ELR (cell line): ENCODE results near the gene TMTC1.

ENCODE experiments used
- DNase-seq: peaks from one replicate; pipeline ENCODE4 v3.0.0-alpha.2; 2015; ENCODE audit warnings: low read depth

Gene TMTC1

DNA sequence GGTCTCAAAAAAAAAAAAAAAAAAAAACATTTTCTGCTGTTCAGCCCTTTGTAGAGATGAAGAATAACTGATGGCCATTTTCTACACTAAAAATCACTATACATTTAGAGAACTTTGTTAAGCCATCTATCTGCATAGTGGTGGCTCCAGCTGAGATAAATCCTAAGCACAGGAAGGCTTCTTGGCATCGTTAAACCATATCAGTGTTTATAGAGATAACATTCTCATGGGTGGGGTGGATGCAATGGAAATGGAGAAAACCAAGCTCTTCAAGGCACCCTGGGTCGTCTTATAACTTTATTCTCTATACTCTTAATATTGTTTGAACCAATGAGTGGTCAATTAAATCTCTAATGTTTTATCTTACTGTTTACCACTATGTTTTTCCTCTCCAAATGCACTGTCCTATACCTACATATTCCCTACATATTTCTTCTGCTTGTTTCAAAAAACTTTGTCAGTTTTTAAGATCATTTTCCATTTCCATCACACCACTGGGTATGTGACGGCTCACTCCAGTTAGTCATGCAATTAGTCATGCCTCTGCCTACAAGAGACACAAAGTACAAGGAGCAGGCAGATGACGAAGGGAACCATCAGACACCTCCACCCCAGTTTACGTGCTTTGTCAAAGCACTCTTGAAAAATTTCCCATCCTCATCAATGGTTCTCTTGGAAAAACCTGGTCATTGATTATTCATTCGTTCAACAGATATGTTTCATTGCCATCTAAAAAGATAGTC is 166.9 kb downstream of the TMTC1 start:
- DNase-seq = peak; percentile 9

- no peak for DNase-seq
These were observed 168.9 kb downstream of the TMTC1 start for GRCh38 chr12:29614694-29615325.

GRCh38 chr12:29612912-29613311 is 170.8 kb downstream of the TMTC1 start:
- no peak for DNase-seq

GRCh38 chr12:29611906-29612305 is 171.8 kb downstream of the TMTC1 start:
- DNase-seq = no peak

GRCh38 chr12:29610473-29611170 is 173.1 kb downstream of the TMTC1 start:
- DNase-seq = no peak

- DNase-seq = no peak
These were observed 174.1 kb downstream of the TMTC1 start for GRCh38 chr12:29609431-29610215.

DNA sequence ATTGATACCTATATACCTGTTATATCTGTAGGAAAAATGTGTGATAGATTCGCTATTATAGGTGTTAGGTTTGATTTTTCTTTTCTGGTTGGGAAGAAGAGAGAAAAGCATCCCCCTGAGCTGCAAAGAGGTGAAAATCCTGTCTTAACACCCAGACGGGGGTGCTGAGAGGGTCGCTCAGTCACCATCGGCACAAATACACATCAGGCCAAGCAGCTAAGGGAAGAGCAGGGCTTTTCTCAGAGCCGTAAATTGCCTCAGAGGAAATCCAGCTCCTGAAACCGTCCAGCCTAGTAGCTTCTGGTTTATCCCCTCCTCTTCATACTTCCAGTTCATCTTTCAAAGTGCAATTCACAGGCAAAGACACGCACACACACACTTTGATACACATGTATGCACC is 175.2 kb downstream of the TMTC1 start:
- no peak for DNase-seq

DNA sequence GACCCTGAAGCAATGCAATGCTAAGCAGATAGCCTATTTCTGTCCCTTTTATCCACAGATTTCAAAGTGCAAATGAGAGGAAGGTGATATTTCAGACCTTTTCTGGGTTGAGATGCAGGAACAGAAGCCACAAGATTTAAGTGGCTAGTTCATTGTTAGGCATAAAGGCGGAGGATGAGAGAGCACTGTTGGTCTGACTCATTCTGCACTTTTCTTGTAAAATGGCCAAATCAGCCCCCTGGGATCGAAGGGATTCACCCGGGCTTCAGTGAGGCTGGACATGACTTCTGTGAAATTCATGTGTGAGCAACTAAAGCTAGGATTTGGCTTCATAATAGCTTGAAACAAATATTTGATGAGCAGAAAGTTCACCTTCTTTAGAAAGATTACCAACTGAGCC is 184.4 kb downstream of the TMTC1 start:
- no peak for DNase-seq

GRCh38 chr12:29595071-29595755 is 188.5 kb downstream of the TMTC1 start:
- DNase-seq = no peak

DNA sequence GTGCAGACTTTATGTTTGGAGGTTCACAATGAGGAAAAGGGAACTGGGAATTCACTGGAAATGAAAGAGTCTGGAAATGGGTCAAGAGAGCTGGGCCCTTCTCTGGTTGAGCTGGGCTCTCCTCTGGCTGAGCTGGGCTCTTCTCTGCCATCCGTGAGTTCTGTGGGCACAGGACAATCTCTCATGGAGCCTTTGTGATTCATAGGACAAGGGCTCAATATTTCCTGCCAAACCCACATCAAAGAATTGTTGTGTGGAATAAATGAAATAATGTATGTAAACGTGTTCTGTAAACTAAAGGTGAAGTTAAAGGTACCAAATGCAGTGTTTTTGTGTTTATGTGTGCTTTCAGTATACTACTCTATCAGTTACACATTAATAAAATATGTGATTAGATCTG is 190.7 kb downstream of the TMTC1 start:
- no peak for DNase-seq

GRCh38 chr12:29591140-29592020 is 192.4 kb downstream of the TMTC1 start:
- no peak for DNase-seq

GRCh38 chr12:29589851-29590250 is 193.9 kb downstream of the TMTC1 start:
- no peak for DNase-seq

GRCh38 chr12:29589286-29589820 is 194.4 kb downstream of the TMTC1 start:
- DNase-seq = no peak

DNA sequence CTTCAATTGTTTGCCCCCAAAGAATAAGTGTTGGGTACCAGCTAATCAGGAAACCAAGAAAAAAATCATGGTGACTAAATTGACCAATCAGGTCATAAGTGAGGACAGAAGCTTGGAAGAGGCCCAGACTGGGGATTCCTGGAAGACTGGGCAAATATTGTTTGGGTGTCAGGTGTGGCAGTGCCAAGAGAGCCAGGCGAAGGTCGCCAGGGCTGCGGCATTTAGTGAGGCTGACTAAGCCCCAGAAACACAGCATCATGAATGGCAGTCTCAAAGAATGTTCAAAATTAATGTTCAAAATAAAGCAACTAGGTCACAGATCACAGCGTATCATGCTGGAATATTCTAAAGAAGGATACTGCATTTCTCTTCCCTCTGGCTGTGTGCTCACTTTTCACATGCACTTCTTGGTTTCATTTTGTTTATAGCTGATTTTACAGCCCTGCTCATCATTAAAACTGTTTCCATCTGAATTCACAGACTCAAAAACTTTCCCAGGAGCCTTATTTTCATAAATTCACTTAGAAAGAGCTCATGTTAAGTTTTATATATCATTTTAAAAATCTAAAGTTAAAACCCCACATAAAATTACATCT is 201.0 kb downstream of the TMTC1 start:
- DNase-seq = no peak

GRCh38 chr12:29582146-29582545 is 201.6 kb downstream of the TMTC1 start:
- DNase-seq = no peak

GRCh38 chr12:29581631-29582030 is 202.1 kb downstream of the TMTC1 start:
- DNase-seq = no peak

DNA sequence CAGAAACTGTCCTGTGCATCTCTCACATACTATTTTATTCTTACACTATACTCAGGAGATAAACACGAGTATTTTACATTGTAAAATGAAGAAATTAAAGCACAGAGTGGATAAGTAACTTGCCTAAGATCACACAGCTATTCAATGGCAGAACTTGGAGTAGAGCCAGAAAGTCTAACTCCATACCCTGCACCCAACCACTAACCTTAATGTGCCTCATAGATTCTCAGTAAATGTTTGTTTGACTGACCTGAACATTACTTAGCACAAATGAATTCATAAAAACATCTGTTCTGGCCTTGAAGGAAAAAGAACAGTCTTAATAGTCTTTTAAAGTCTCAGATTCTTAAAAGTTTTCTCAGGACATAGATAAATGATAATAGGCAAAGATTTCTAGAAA is 202.8 kb downstream of the TMTC1 start:
- DNase-seq = no peak

GRCh38 chr12:29578731-29579130 is 205.0 kb downstream of the TMTC1 start:
- no peak for DNase-seq

- no peak for DNase-seq
These were observed 205.7 kb downstream of the TMTC1 start for GRCh38 chr12:29578070-29578469.

DNA sequence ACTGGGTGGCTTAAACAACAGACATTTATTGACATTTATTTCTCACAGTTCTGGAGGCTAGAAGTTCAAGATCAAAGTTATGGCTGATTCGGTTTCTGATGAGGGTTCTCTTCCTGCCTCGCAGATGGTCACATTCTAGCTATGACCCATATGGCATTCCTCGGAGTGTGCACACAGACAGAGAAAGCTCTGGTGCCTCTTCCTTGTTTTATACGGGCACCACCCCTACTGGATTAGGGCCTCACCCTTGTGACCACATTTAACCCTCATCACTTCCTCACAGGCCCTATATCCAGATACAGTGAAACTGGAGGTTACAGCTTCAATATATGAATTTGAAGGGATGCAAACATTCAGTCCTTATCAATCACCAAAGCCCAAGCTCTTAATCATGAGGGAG is 209.2 kb downstream of the TMTC1 start:
- no peak for DNase-seq
